Measurements from ENCODE around the gene MUC12.

GRCh38 chr7:100968031-100968430, 1.3 kb upstream of the MUC12 start:
- TF ChIP-seq POLR2A (IDR thresholded peaks at IDR 0.05) (no peak), CTCF (IDR thresholded peaks at IDR 0.05) (no peak)
